ENCODE measurements around the gene MACF1.
"Not testable (repeated sequence)": the region's sequence is repeated elsewhere in the genome, so short reads cannot be mapped to it uniquely, and the experiment has no call there.

The MACF1 gene

DNA sequence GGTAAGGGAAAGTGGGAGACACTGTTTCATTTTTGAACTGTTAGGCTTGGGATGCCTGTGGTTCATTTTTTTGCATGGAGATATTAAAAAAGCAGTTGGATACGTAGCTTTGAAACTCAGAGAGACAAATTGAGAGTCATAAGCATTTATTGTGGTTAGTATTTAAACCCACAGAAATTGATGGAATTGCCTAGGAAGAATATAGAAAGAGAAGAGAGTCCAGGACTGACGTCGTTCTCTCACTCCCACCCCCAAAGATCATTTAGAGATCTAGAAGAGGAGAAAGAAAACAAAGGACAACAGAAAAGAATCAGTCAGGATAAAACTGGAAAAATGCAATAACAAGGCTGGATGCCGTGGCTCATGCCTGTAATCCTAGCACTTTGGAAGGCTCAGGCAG, 213.7 kb downstream of the MACF1 start:
- DNase-seq (ENCODE audit: low read depth), result no peak

DNA sequence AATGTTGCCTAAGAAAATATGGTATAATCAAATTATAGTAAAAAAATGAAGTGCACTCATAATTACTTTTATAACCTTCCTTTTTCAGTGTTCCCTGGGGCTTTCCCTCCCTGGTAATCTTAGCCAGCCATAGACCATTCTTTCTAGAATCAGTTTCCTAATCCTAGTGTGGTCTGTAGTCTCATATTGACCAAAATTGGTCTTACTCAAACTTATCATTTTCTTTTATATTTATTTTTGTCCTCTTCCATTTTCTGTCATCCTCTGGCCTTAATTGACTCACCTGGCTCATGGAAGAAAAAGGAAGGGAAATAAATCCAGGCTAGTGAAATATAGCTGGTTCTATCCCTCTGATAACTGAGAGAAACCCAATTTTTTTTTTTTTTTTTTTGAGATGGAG, 216.0 kb downstream of the MACF1 start:
- no peak for DNase-seq (ENCODE audit: low read depth)

DNA sequence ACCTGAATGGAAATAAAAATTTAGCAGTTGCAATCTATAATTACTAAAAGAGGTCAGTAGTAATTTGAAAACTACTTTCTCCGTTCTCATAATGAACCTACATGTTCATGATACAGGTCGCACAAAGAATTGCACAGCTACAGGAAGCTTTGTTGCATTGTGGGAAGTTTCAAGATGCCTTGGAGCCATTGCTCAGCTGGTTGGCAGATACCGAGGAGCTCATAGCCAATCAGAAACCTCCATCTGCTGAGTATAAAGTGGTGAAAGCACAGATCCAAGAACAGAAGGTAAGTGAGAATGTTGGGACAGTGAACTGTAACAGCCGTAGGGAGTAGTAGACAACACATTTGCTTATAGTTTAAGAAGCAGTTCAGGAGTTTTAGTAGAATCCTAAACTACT, 218.1 kb downstream of the MACF1 start:
- no peak for DNase-seq (ENCODE audit: low read depth)

DNA sequence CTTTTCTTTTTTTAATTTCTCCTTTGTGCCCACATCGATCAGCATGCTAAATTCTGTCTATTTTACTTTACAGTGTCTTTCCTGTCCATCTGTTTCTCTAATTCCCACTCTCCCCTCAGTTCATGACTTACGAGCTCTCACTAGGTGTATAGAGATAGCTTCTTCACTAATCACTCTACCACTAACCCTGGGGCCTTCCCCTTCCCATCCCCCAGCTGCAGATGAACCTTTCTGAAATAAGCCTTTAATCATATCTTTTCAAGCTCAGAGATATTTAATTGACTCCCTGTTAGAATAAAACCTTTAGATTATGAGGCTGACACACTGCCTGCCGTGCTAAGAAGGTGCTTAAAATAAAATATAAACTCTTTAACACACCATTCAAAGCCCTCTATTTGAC, 220.7 kb downstream of the MACF1 start:
- DNase-seq (ENCODE audit: low read depth), result no peak

DNA sequence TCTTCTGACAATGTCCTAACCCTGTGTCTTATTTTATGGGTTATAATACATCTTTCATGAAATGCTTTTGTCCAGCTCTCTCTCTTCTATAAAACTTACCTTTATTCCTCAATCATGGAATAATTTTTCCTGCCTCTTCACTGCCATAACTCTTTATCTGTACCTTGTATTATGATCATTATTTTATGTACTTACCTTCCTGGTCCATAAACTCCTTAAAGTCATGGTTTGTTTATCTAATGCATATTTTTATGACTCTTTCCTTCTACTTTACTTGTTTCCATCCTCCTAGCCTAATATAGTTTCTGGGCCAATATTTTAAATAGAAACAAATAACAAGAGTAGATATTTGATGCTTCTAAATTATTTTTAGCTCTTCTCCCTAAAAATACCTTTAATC, 221.1 kb downstream of the MACF1 start:
- DNase-seq (ENCODE audit: low read depth), result no peak

DNA sequence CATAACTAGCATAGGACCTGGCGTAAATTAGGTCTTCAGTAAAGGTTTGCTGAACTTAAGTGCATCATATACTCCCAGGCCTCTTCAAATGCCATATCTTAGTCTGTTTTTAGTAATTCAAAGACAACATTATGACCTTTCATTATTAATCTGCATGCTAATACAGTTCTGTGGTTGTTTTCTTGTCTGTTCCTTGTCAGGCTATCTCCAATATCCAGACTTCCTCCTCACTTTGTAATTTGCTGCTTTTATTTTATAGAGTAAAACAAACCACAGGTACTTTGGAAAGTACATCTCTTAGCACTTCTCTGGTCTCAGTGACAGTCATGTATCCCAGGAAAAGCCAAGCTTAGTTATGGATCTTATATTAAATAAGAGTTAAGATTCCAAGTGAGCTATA, 221.9 kb downstream of the MACF1 start:
- no peak for DNase-seq (ENCODE audit: low read depth)

DNA sequence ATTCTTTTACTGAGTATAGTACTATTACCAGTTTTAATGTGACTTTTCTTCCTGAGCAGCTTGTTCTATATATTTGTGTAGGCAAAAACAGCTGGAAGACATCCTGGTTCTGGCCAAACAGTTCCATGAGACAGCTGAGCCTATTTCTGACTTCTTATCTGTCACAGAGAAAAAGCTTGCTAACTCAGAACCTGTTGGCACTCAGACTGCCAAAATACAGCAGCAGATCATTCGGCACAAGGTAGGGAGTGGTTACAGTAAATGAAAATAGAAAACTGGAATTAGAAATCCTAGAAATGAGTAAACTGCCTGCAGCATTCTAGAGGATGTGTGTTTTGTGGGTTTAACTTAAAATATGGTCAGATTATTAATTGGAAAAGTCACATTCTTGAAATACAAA, 222.9 kb downstream of the MACF1 start:
- DNase-seq (ENCODE audit: low read depth), result no peak

DNA sequence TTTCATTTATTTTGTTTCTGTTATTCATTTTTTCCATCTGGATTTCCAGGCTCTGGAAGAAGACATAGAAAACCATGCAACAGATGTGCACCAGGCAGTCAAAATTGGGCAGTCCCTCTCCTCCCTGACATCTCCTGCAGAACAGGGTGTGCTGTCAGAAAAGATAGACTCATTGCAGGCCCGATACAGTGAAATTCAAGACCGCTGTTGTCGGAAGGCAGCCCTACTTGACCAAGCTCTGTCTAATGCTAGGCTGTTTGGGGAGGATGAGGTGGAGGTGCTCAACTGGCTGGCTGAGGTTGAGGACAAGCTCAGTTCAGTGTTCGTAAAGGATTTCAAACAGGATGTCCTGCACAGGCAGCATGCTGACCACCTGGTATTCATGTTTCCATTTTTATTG, 223.4 kb downstream of the MACF1 start:
- no peak for DNase-seq (ENCODE audit: low read depth)

DNA sequence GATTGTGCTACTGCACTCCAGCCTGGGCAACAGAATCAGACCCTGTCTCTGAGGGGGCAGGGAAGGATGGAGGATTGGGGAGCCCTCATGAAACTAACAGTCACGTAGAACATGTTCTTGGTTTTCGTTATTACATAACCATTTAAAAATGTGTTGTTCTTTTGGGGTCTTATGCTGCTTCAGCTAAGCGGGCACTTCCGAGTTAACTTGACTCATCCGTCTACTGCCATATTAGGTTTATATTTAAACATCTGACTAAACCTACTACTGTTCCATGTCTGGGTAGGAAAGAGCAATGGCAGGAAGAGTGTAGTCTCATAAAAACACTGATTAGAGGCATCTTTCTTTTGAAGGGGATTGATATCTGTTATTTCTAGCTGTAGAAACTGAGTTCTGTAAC, 227.4 kb downstream of the MACF1 start:
- DNase-seq (ENCODE audit: low read depth), result no peak

DNA sequence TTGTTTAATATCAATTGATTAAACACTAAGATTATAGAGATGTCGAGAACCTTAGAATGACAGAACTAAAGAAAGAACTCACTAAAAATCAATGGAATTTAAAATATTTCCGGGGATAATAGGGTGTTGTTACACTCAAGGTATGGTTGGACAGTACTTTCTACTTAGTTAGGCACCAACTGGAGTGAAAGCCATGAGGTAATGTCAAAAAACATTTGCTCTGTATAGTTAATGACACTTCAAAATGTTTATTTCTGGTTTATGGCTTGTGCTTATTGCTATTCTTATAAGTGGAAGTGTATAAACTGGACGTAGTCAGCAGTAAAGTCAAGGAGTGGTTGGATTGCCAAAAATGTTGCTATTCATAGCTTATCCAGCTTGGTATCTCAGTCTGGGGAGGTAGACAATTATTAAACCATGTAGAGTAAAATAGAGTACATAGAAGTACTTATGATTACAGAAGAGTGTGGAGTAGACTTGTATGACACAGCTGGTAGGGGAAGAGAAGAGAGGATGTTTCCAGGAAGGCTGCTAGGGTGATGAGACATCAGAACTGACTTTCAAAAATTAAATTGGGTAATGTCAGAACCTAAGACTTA, 230.4 kb downstream of the MACF1 start:
- no peak for DNase-seq (ENCODE audit: low read depth)

DNA sequence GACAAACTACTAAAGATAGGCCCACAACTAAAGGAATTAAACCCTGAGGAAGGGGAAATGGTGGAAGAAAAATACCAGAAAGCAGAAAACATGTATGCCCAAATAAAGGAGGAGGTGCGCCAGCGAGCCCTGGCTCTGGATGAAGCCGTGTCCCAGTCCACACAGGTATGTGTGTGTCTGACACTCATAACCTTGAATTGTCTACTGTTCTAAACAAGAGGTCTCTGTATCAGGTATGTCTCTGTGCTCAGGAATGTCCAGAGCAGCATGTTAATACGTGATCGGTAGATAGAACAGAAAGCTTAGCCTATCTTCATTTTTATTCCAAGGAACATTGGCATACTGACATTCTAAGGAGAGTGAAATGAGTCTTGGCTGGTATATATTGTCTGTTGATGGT, 231.1 kb downstream of the MACF1 start:
- no peak for DNase-seq (ENCODE audit: low read depth)

DNA sequence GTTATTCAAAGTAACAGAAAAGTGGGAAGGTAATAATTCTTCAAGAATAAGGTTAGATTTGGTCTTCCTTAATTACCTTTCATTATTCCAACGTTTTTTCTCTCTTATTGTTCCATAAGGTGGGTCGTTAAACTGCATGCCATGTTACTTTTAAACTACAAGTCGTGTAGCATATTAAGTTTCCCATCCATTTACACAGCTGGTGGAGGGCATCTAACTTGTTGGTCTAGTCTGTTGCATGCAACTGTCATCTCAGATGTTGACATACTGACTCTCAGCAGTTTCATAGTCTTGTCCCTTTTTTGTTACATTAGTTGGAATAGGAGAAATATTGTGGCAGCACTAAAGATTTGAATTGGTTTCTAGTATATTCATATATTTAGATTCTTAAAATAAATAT, 232.3 kb downstream of the MACF1 start:
- no peak for DNase-seq (ENCODE audit: low read depth)

DNA sequence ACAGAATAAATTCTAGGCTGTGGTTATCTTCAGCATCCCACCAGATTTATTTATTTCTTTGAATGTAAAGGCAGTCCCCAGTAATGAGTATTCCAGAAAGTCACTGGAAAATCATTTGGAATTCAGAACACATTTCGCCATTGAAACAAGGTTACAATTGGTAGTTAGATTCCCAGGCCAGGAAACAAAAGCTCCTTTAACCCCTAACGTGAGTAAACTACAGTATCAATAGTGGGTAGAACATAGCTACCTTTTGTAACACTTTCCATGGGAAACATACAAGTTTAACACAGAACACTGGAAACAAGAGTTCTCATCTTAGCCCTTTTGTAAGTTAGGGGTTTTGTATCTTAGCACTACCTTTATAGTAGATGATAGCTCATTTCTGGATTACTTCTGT, 233.5 kb downstream of the MACF1 start:
- no peak for DNase-seq (ENCODE audit: low read depth)

DNA sequence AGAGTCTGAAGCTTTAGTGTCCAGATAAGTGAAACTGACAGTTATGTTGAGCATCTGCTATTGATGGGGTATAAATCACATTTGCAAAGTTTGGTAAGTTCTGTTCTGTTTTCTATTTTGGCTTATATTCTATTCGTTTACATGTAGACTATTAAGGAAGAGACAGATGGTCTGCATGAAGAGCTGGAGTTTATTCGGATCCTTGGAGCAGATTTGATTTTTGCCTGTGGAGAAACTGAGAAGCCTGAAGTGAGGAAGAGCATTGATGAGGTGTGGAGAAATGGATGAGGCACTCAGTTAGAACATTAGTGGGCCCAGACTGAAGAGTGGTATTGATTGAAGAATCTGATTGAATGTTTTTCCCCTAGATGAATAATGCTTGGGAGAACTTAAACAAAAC, 236.4 kb downstream of the MACF1 start:
- no peak for DNase-seq (ENCODE audit: low read depth)

DNA sequence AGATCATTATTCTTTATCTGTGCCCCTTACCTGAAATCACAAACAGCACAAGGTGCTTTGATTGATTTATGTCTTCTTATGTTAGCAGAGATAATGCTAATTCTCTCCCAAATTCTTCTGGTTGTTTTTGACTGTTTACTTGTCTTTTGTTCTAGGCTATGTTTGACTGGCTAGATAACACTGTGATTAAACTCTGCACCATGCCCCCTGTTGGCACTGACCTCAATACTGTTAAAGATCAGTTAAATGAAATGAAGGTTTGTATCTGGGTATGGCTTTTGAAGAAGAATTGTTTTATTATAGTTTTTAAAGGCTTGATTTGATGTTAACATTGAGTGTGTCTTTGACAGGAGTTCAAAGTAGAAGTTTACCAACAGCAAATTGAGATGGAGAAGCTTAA, 237.3 kb downstream of the MACF1 start:
- no peak for DNase-seq (ENCODE audit: low read depth)

DNA sequence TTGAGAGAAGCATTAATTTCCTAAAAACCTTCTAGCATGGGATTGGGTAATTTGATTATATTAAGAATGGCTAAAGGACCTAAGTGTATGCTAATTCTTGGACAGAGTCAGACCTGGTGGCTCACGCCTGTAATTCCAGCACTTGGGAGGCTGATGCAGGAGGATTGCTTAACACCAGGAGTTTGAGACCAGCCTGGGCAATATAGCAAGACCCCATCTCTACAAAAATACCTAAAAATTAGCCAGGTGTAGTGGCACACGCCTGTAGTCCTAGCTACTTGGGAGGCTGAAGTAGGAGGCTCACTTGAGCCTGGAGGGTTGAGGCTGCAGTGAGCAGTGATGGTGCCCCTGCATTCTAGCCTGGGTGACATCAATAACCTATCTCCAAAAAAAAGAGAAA, 241.1 kb downstream of the MACF1 start:
- DNase-seq (ENCODE audit: low read depth), result no peak

DNA sequence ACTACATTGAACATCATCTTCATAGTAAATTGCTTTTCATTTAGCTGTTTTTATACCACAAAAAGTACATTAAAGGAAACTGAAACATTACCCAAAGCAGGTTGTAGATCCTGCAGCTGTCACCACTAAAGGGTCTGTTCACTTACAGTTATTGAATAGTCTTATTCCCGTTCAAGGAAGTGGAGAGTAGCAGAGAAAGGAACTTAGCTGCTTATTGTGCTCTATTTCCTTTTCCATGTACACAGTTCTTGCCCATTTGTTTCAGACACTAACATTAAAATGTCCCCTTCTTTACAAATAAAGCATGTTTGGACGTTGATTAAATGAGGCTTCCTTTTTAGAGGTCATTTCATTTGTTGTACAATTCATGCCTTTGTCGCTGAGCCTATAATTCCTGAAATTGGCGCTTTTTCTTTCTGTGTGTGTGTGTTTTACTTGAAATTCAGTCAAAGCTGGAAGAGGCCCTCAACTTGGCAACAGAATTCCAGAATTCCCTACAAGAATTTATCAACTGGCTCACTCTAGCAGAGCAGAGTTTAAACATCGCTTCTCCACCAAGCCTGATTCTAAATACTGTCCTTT, 242.6 kb downstream of the MACF1 start:
- no peak for DNase-seq (ENCODE audit: low read depth)

DNA sequence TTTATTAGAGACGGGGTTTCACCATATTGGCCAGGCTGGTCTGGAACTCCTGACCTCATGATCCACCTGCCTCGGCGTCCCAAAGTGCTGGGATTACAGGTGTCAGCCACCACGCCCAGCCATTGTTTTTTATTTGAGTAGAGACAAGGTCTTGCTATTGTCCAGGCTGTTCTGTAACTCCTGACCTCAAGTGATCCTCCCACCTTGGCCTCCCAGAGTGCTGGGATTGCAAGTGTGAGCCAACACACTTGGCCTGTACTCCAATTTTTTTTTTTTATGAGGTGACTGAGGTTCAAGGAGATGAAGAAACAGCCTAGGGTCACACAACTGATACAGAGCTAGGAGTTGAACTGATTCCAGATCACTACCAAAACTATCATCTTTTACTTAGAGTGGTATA, 245.5 kb downstream of the MACF1 start:
- DNase-seq (ENCODE audit: low read depth), result not testable (repeated sequence)

DNA sequence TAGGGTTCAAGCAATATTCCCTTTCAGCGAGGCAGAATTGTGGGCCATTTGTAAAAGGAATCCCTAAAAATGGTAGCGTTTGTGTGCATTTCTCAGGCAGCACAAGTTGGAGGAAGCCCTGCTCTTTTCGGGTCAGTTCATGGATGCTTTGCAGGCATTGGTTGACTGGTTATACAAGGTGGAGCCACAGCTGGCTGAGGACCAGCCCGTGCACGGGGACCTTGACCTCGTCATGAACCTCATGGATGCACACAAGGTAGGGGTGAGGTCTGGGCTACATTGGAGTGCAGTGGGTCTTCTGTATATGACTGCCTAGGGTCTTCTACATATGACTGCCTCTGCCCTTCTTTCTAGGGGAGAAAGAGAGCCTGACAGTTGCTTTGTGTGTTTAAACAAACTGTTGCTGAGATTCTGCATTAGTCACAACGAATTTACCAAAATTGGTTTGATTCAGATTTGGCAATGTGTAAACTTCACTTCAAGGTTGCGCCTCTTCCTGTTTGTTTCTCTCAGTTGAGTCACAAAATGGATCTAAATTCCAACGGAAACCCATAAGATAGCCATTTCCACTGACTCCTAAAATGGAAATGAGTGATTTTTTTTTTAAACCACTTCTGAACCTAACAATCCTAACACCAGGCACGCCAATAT, 246.6 kb downstream of the MACF1 start:
- no peak for DNase-seq (ENCODE audit: low read depth)

DNA sequence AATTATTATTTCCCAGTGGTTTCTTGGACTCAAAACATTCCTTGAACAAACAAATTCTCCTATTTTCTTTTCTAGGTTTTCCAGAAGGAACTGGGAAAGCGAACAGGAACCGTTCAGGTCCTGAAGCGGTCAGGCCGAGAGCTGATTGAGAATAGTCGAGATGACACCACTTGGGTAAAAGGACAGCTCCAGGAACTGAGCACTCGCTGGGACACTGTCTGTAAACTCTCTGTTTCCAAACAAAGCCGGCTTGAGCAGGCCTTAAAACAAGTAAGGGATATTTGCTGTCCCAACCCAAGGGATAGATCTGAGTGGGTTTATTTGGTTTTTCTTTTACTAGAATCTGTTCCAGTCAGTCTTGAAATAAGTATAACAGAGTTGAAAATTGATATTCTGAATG, 247.6 kb downstream of the MACF1 start:
- no peak for DNase-seq (ENCODE audit: low read depth)

DNA sequence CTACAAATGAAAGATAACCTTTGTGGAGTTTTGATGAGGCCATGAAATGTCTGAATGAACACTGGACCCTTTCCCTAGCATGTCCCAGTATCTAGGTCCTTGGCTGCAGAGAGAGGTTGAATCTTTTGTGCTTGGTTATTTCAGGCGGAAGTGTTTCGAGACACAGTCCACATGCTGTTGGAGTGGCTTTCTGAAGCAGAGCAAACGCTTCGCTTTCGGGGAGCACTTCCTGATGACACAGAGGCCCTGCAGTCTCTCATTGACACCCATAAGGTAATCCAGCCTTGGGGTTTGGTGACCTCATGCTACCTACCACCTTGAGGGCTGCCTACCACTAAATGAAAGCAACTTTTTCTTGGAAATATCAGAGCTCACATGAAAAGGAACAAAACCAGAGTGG, 248.0 kb downstream of the MACF1 start:
- no peak for DNase-seq (ENCODE audit: low read depth)

DNA sequence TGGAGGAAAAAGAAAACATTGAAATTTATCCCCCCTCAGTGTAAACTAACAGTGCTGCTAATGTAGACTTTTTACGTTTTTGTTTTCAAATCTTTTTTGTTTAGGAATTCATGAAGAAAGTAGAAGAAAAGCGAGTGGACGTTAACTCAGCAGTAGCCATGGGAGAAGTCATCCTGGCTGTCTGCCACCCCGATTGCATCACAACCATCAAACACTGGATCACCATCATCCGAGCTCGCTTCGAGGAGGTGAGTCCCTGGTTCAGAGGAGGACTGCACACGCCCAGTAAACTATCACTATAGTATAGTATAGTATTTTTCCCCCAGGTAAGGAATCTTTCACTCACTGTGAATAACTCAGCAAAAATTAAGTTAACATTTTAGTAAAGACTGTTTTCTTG, 249.1 kb downstream of the MACF1 start:
- no peak for DNase-seq (ENCODE audit: low read depth)

DNA sequence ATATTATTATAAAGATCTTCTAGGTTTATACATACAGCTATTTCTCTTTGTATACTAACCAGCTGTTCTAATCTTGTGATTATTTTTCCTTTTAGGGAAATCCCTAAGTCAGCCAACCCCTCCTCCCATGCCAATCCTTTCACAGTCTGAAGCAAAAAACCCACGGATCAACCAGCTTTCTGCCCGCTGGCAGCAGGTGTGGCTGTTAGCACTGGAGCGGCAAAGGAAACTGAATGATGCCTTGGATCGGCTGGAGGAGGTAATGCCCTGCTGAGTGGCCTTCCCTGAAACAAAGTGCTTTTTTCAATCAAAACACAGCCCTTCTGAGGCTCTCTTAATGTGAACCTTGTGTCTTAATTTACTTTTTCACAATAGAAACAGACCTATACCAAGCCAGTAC, 254.5 kb downstream of the MACF1 start:
- no peak for DNase-seq (ENCODE audit: low read depth)

DNA sequence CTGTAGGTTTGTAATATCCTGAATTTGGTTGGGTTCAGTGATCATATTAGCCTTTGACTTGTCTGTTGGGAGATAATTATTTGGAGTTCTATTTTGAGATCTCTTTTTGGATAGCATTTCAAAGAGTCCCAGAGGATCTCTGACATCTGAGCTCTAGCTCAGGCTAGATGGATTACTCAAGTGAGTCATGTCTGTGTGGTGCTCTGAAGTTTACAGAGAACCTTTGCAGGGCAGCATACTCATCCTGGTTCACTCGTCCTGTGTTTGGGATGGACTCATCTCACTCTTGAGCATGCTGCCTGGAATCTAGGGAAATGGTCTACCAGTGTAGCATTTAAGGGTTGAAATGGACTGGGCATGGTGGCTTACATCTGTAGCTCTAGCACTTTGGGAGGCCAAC, 257.6 kb downstream of the MACF1 start:
- no peak for DNase-seq (ENCODE audit: low read depth)
